Naive B cell (primary cell): ENCODE data around the gene ARHGEF12. TPM values are rescaled to one million over a fixed set of nuclear protein-coding genes. Genes with fewer than 3 reads are reported as not detected.

Experiments used
- ATAC-seq, 2 donors: fragments of 150-1000 bp; cut with Tn5 transposase; 2 replicates each; pipeline ENCODE4 v1.10.0; 2021; ENCODE audit warnings: low read depth in 2 of 2, mild to moderate bottlenecking in 2 of 2, moderate library complexity in 2 of 2
- DNase-seq: peaks from one replicate; pipeline ENCODE4 v3.0.0; 2022
- H3K27ac Mint-ChIP-seq, 6 donors: one replicate each; pipeline ENCODE4 v1.8.0; 2020 to 2022; ENCODE audit warnings: mild to moderate bottlenecking in 6 of 6, mixed read lengths in 6 of 6, moderate library complexity in 5 of 6, inconsistent platforms in 2 of 6
- H3K27me3 Mint-ChIP-seq, 3 donors: one replicate each; pipeline ENCODE4 v1.8.0; 2021 to 2022; ENCODE audit warnings: mixed read lengths in 3 of 3, mild to moderate bottlenecking in 1 of 3
- H3K36me3 Mint-ChIP-seq, 2 donors: one replicate each; pipeline ENCODE4 v1.8.0; 2020 to 2022; ENCODE audit warnings: mixed read lengths in 2 of 2, inconsistent platforms in 1 of 2, mild to moderate bottlenecking in 1 of 2
- H3K4me1 Mint-ChIP-seq, 3 donors: one replicate each; pipeline ENCODE4 v1.8.0; 2020 to 2022; ENCODE audit warnings: mixed read lengths in 3 of 3, inconsistent platforms in 1 of 3, mild to moderate bottlenecking in 1 of 3, moderate library complexity in 1 of 3
- H3K4me3 Mint-ChIP-seq, 8 donors: one replicate each; pipeline ENCODE4 v1.8.0; 2020 to 2022; ENCODE audit warnings: mild to moderate bottlenecking in 8 of 8, mixed read lengths in 8 of 8, moderate library complexity in 8 of 8, inconsistent platforms in 2 of 8
- H3K9me3 Mint-ChIP-seq, 7 donors: one replicate each; pipeline ENCODE4 v1.8.0; 2020 to 2022; ENCODE audit warnings: mixed read lengths in 7 of 7, mild to moderate bottlenecking in 5 of 7, inconsistent platforms in 2 of 7, moderate library complexity in 1 of 7
- polyA plus RNA-seq, 6 donors: library from polyadenylated mRNA; unstranded; fragments of 300-500 nt; fragmentation: Illumina TruSeq; gene quantifications; one replicate each; pipeline ENCODE4 v1.2.3, GENCODE V29; 2021; ENCODE audit warnings: low read depth in 6 of 6

Gene ARHGEF12
- polyA plus RNA-seq, 6 donors from 2014 or later = 2.3 to 4.3 (median 3.6) TPM; not detected in 1

GRCh38 chr11:120441592-120441991 is 105.4 kb downstream of the ARHGEF12 start:
- no peaks in the 10 kb centered on the region for H3K27me3 Mint-ChIP-seq
- no peak for ATAC-seq
- H3K4me3 Mint-ChIP-seq = no peak overlapping the region
- no peaks in the 10 kb centered on the region for H3K4me1 Mint-ChIP-seq
- no peak for DNase-seq
- no peak overlapping the region for H3K27ac Mint-ChIP-seq
- peaks cover 16 to 17% of the 10 kb centered on the region in 2 donors for H3K36me3 Mint-ChIP-seq
- H3K9me3 Mint-ChIP-seq = no peaks in the 10 kb centered on the region

- Mint-ChIP-seq H3K27ac (no peak overlapping the region), H3K36me3 (peaks cover 13 to 21% of the 10 kb centered on the region in 2 donors), H3K4me3 (no peak overlapping the region), H3K9me3 (no peaks in the 10 kb centered on the region), H3K27me3 (no peaks in the 10 kb centered on the region), H3K4me1 (no peaks in the 10 kb centered on the region)
- ATAC-seq (no peak), DNase-seq (no peak)
Observed at GRCh38 chr11:120442031-120442430, 105.8 kb downstream of the ARHGEF12 start.

- no peaks in the 10 kb centered on the region for H3K27me3 Mint-ChIP-seq
- no peaks in the 10 kb centered on the region for H3K9me3 Mint-ChIP-seq
- DNase-seq = no peak
- no peak overlapping the region for H3K27ac Mint-ChIP-seq
- no peak overlapping the region for H3K4me3 Mint-ChIP-seq
- no peak for ATAC-seq
- peaks cover 35 to 49% of the 10 kb centered on the region in 2 donors for H3K36me3 Mint-ChIP-seq
- peaks cover 0 to 4% (median 0%) of the 10 kb centered on the region in 3 donors for H3K4me1 Mint-ChIP-seq
Observed at GRCh38 chr11:120446802-120447201, 110.6 kb downstream of the ARHGEF12 start.

- peaks cover 0 to 4% (median 0%) of the 10 kb centered on the region in 3 donors for H3K4me1 Mint-ChIP-seq
- peaks cover 35 to 58% of the 10 kb centered on the region in 2 donors for H3K36me3 Mint-ChIP-seq
- H3K27me3 Mint-ChIP-seq = no peaks in the 10 kb centered on the region
- H3K27ac Mint-ChIP-seq = no peak overlapping the region
- H3K4me3 Mint-ChIP-seq = no peak overlapping the region
- ATAC-seq = no peak
- no peaks in the 10 kb centered on the region for H3K9me3 Mint-ChIP-seq
- DNase-seq = no peak
Observed at GRCh38 chr11:120448240-120448639, 112.0 kb downstream of the ARHGEF12 start.

- H3K36me3 Mint-ChIP-seq = peaks cover 23 to 51% of the 10 kb centered on the region in 2 donors
- no peak for DNase-seq
- H3K9me3 Mint-ChIP-seq = no peaks in the 10 kb centered on the region
Observed at GRCh38 chr11:120455487-120455886, 119.3 kb downstream of the ARHGEF12 start.

GRCh38 chr11:120457996-120458395 is 121.8 kb downstream of the ARHGEF12 start:
- H3K27ac Mint-ChIP-seq = no peak overlapping the region
- no peaks in the 10 kb centered on the region for H3K9me3 Mint-ChIP-seq
- peaks cover 28 to 49% of the 10 kb centered on the region in 2 donors for H3K36me3 Mint-ChIP-seq

More at GRCh38 chr11:120455487-120455886, 119.3 kb downstream of the ARHGEF12 start:
- no peaks in the 10 kb centered on the region for H3K27me3 Mint-ChIP-seq
- no peak for ATAC-seq
- no peak overlapping the region for H3K4me3 Mint-ChIP-seq
- no peak overlapping the region for H3K27ac Mint-ChIP-seq
- peaks cover 0 to 4% (median 0%) of the 10 kb centered on the region in 3 donors for H3K4me1 Mint-ChIP-seq

GRCh38 chr11:120462825-120463224 is 126.6 kb downstream of the ARHGEF12 start:
- no peak for ATAC-seq
- no peaks in the 10 kb centered on the region for H3K4me1 Mint-ChIP-seq
- no peaks in the 10 kb centered on the region for H3K9me3 Mint-ChIP-seq
- H3K4me3 Mint-ChIP-seq = no peak overlapping the region
- DNase-seq = no peak
- H3K36me3 Mint-ChIP-seq = peaks cover 35 to 53% of the 10 kb centered on the region in 2 donors
- H3K27me3 Mint-ChIP-seq = no peaks in the 10 kb centered on the region
- no peak overlapping the region for H3K27ac Mint-ChIP-seq

More at GRCh38 chr11:120457996-120458395, 121.8 kb downstream of the ARHGEF12 start:
- Mint-ChIP-seq H3K27me3 (no peaks in the 10 kb centered on the region), H3K4me1 (no peaks in the 10 kb centered on the region), H3K4me3 (no peak overlapping the region)
- ATAC-seq (no peak), DNase-seq (no peak)

GRCh38 chr11:120465921-120466534 is 129.8 kb downstream of the ARHGEF12 start:
- H3K9me3 Mint-ChIP-seq = no peaks in the 10 kb centered on the region
- no peak overlapping the region for H3K4me3 Mint-ChIP-seq
- H3K4me1 Mint-ChIP-seq = no peaks in the 10 kb centered on the region
- H3K36me3 Mint-ChIP-seq = peaks cover 26 to 47% of the 10 kb centered on the region in 2 donors
- DNase-seq (no peak), ATAC-seq (no peak)
- H3K27me3 Mint-ChIP-seq = no peaks in the 10 kb centered on the region
- H3K27ac Mint-ChIP-seq = no peak overlapping the region

- H3K4me3 Mint-ChIP-seq = no peak overlapping the region
- DNase-seq (no peak), ATAC-seq (no peak)
- H3K36me3 Mint-ChIP-seq = peaks cover 19 to 44% of the 10 kb centered on the region in 2 donors
- no peak overlapping the region for H3K27ac Mint-ChIP-seq
- H3K9me3 Mint-ChIP-seq = no peaks in the 10 kb centered on the region
- H3K27me3 Mint-ChIP-seq = no peaks in the 10 kb centered on the region
- H3K4me1 Mint-ChIP-seq = peaks cover 0 to 4% (median 0%) of the 10 kb centered on the region in 3 donors
Observed at GRCh38 chr11:120467627-120468026, 131.4 kb downstream of the ARHGEF12 start.

- Mint-ChIP-seq H3K4me1 (peaks cover 0 to 4% (median 0%) of the 10 kb centered on the region in 3 donors), H3K4me3 (no peak overlapping the region), H3K9me3 (no peaks in the 10 kb centered on the region), H3K27ac (no peak overlapping the region), H3K27me3 (no peaks in the 10 kb centered on the region), H3K36me3 (peaks cover 15 to 28% of the 10 kb centered on the region in 2 donors)
- ATAC-seq (no peak), DNase-seq (no peak)
Observed at GRCh38 chr11:120471131-120471530, 134.9 kb downstream of the ARHGEF12 start.

- H3K4me1 Mint-ChIP-seq = peaks cover 0 to 4% (median 0%) of the 10 kb centered on the region in 3 donors
- H3K9me3 Mint-ChIP-seq = no peaks in the 10 kb centered on the region
- H3K4me3 Mint-ChIP-seq = no peak overlapping the region
- DNase-seq = no peak
- peaks cover 20 to 28% of the 10 kb centered on the region in 2 donors for H3K36me3 Mint-ChIP-seq
- H3K27me3 Mint-ChIP-seq = no peaks in the 10 kb centered on the region
- ATAC-seq = no peak
- H3K27ac Mint-ChIP-seq = no peak overlapping the region
Observed at GRCh38 chr11:120471994-120472393, 135.8 kb downstream of the ARHGEF12 start.

- H3K27ac Mint-ChIP-seq = no peak overlapping the region
- no peak overlapping the region for H3K4me3 Mint-ChIP-seq
- H3K4me1 Mint-ChIP-seq = peaks cover 0 to 4% (median 0%) of the 10 kb centered on the region in 3 donors
- H3K27me3 Mint-ChIP-seq = no peaks in the 10 kb centered on the region
- H3K9me3 Mint-ChIP-seq = no peaks in the 10 kb centered on the region
- peaks cover 27 to 31% of the 10 kb centered on the region in 2 donors for H3K36me3 Mint-ChIP-seq
- ATAC-seq (no peak), DNase-seq (no peak)
Observed at GRCh38 chr11:120473503-120473902, 137.3 kb downstream of the ARHGEF12 start.

GRCh38 chr11:120482149-120482548 is 145.9 kb downstream of the ARHGEF12 start:
- H3K27ac Mint-ChIP-seq = no peak overlapping the region
- no peak overlapping the region for H3K4me3 Mint-ChIP-seq
- H3K27me3 Mint-ChIP-seq = no peaks in the 10 kb centered on the region
- no peak for ATAC-seq
- no peak for DNase-seq
- H3K36me3 Mint-ChIP-seq = peaks cover 24 to 36% of the 10 kb centered on the region in 2 donors
- H3K4me1 Mint-ChIP-seq = no peaks in the 10 kb centered on the region
- no peaks in the 10 kb centered on the region for H3K9me3 Mint-ChIP-seq

GRCh38 chr11:120484722-120485121 is 148.5 kb downstream of the ARHGEF12 start:
- Mint-ChIP-seq H3K27me3 (no peaks in the 10 kb centered on the region), H3K4me1 (no peaks in the 10 kb centered on the region), H3K4me3 (no peak overlapping the region), H3K9me3 (no peaks in the 10 kb centered on the region), H3K36me3 (peaks cover 13 to 23% of the 10 kb centered on the region in 2 donors), H3K27ac (no peak overlapping the region)
- DNase-seq = no peak
- no peak for ATAC-seq
